Mesenchymal stem cell (in vitro differentiated cells and primary cell): ENCODE data around the gene SCLY.
"Not testable (repeated sequence)": the region's sequence is repeated elsewhere in the genome, so short reads cannot be mapped to it uniquely, and the experiment has no call there.

ENCODE experiments used
- DNase-seq: peaks from one replicate; pipeline ENCODE4 v3.0.0-alpha.2; 2013
- H2AFZ ChIP-seq: one replicate; pipeline ENCODE4 v1.6.1; 2013; ENCODE audit warnings: low read depth, mild to moderate bottlenecking, control low read depth, inconsistent platforms, low read length, moderate library complexity
- H2AK5ac ChIP-seq: 2 replicates; pipeline ENCODE4 v1.6.1; 2013; ENCODE audit warnings: low read length, moderate library complexity, mild to moderate bottlenecking, inconsistent platforms; ENCODE audit not compliant: severe bottlenecking
- H2BK120ac ChIP-seq: one replicate; pipeline ENCODE4 v1.6.1; 2013; ENCODE audit warnings: low read depth, mild to moderate bottlenecking, inconsistent platforms, low read length, moderate library complexity
- H2BK12ac ChIP-seq, 2 experiments: one replicate each; pipeline ENCODE4 v1.6.1; 2013; ENCODE audit warnings: inconsistent platforms in 2 of 2, low read length in 2 of 2, mild to moderate bottlenecking in 2 of 2, moderate library complexity in 2 of 2, control low read depth in 1 of 2
- H2BK15ac ChIP-seq: one replicate; pipeline ENCODE4 v1.6.1; 2013; ENCODE audit warnings: mild to moderate bottlenecking, low read depth, inconsistent platforms; ENCODE audit not compliant: poor library complexity, severe bottlenecking
- H2BK5ac ChIP-seq: 2 replicates; pipeline ENCODE4 v1.6.1; 2013; ENCODE audit warnings: low read depth, mild to moderate bottlenecking, low read length, control low read depth, inconsistent platforms; ENCODE audit not compliant: poor library complexity, severe bottlenecking
- H3K14ac ChIP-seq, 2 experiments: one replicate each; pipeline ENCODE4 v1.6.1; 2013; ENCODE audit warnings: inconsistent platforms in 2 of 2, low read length in 2 of 2, control low read depth in 1 of 2, mild to moderate bottlenecking in 1 of 2, moderate library complexity in 1 of 2
- H3K18ac ChIP-seq, 2 experiments: one replicate each; pipeline ENCODE4 v1.6.1; 2013; ENCODE audit warnings: inconsistent platforms in 2 of 2, low read length in 2 of 2, control low read depth in 1 of 2, low read depth in 1 of 2, mild to moderate bottlenecking in 1 of 2
- H3K23ac ChIP-seq, 2 experiments: one replicate each; pipeline ENCODE4 v1.6.1; 2013; ENCODE audit warnings: inconsistent platforms in 2 of 2, low read length in 2 of 2, mild to moderate bottlenecking in 2 of 2, moderate library complexity in 2 of 2, control low read depth in 1 of 2
- H3K27ac ChIP-seq: 2 replicates; pipeline ENCODE4 v1.5.1; 2013; ENCODE audit warnings: mild to moderate bottlenecking, moderate library complexity, low read length, control low read depth, inconsistent platforms; ENCODE audit not compliant: poor library complexity, severe bottlenecking
- H3K27me3 ChIP-seq, 2 experiments: 2 replicates each; pipeline versions ENCODE4 v1.6.1 to v1.7.0; 2013; ENCODE audit warnings: low read length in 2 of 2, mild to moderate bottlenecking in 2 of 2, moderate library complexity in 2 of 2, control low read depth in 1 of 2, inconsistent platforms in 1 of 2; ENCODE audit not compliant: control insufficient read depth in 1 of 2, insufficient read depth in 1 of 2
- H3K36me3 ChIP-seq, 2 experiments: 2 replicates each; pipeline versions ENCODE4 v1.6.1 to v1.7.0; 2013; ENCODE audit warnings: low read length in 2 of 2, control low read depth in 1 of 2, inconsistent platforms in 1 of 2, low read depth in 1 of 2, mild to moderate bottlenecking in 1 of 2; ENCODE audit not compliant: insufficient read depth in 2 of 2, control insufficient read depth in 1 of 2
- H3K4ac ChIP-seq, 2 experiments: one replicate each; pipeline ENCODE4 v1.6.1; 2013; ENCODE audit warnings: inconsistent platforms in 2 of 2, low read length in 2 of 2, mild to moderate bottlenecking in 2 of 2, moderate library complexity in 2 of 2, control low read depth in 1 of 2, low read depth in 1 of 2
- H3K4me1 ChIP-seq: 2 replicates; pipeline ENCODE4 v1.6.1; 2013; ENCODE audit warnings: low read depth, low read length, control low read depth; ENCODE audit not compliant: control insufficient read depth, insufficient read depth
- H3K4me2 ChIP-seq: 2 replicates; pipeline ENCODE4 v1.6.1; 2013; ENCODE audit warnings: low read length, mild to moderate bottlenecking, inconsistent platforms; ENCODE audit not compliant: poor library complexity, severe bottlenecking
- H3K4me3 ChIP-seq, 2 experiments: 2 replicates each; pipeline versions ENCODE4 v1.5.1 to v1.7.0; 2013; ENCODE audit warnings: low read length in 2 of 2, mild to moderate bottlenecking in 2 of 2, control low read depth in 1 of 2, low read depth in 1 of 2; ENCODE audit not compliant: insufficient read depth in 1 of 2
- H3K79me1 ChIP-seq: replicated peaks from 2 replicates; pipeline ENCODE4 v1.6.1; 2013; ENCODE audit warnings: mild to moderate bottlenecking, control low read depth, low read length, inconsistent platforms; ENCODE audit not compliant: poor library complexity, severe bottlenecking
- H3K9ac ChIP-seq: 2 replicates; pipeline ENCODE4 v1.7.0; 2013; ENCODE audit warnings: mild to moderate bottlenecking, low read length, moderate library complexity
- H3K9me3 ChIP-seq: 2 replicates; pipeline ENCODE4 v1.7.0; 2013; ENCODE audit warnings: mild to moderate bottlenecking, low read length; ENCODE audit not compliant: control insufficient read depth
- H4K8ac ChIP-seq: one replicate; pipeline ENCODE4 v1.6.1; 2013; ENCODE audit warnings: inconsistent platforms, mild to moderate bottlenecking, low read length, moderate library complexity
- H4K91ac ChIP-seq: one replicate; pipeline ENCODE4 v1.6.1; 2013; ENCODE audit warnings: mild to moderate bottlenecking, low read length, inconsistent platforms
- WGBS: methylation state at CpG from one replicate; pipeline ENCODE4 v1.1.7; 2013; ENCODE audit warnings: mixed read lengths; 5-methylcytosine and 5-hydroxymethylcytosine counted together

Gene SCLY

GRCh38 chr2:238032755-238033337, 28.0 kb upstream of the SCLY start:
- Histone ChIP-seq H2BK5ac (no peak overlapping the region), H2BK12ac (no peak overlapping the region), H2BK120ac (no peak overlapping the region), H2BK15ac (no peak overlapping the region), H2AFZ (no peak overlapping the region), H3K18ac (no peak overlapping the region), H4K91ac (no peak overlapping the region), H2AK5ac (no peak overlapping the region), H3K27me3 (no peaks in the 10 kb centered on the region), H3K9ac (no peak overlapping the region), H3K27ac (no peak overlapping the region), H3K23ac (no peak overlapping the region), H3K14ac (no peak overlapping the region), H3K4me3 (no peak overlapping the region), H3K4me2 (no peak overlapping the region), H3K36me3 (peaks cover 42 to 81% of the 10 kb centered on the region in 2 experiments), H3K4me1 (no peaks in the 10 kb centered on the region), H4K8ac (no peak overlapping the region), H3K79me1 (peaks cover 5% of the 10 kb centered on the region), H3K9me3 (no peaks in the 10 kb centered on the region), H3K4ac (no peak overlapping the region)
- 97% methylated on average over 3 of the region's 4 CpGs for WGBS
- DNase-seq, result no peak

GRCh38 chr2:238033991-238034390, 26.8 kb upstream of the SCLY start:
- H3K14ac ChIP-seq, H3K18ac ChIP-seq, DNase-seq, H3K9me3 ChIP-seq, H2AFZ ChIP-seq, H3K4me1 ChIP-seq, H4K8ac ChIP-seq, H3K9ac ChIP-seq, H3K4me3 ChIP-seq, H3K23ac ChIP-seq, H3K4me2 ChIP-seq, H2BK15ac ChIP-seq, H2BK120ac ChIP-seq, H3K27me3 ChIP-seq, H2BK12ac ChIP-seq, H4K91ac ChIP-seq, H3K4ac ChIP-seq, H3K27ac ChIP-seq, H2BK5ac ChIP-seq, H2AK5ac ChIP-seq, H3K79me1 ChIP-seq: not testable (repeated sequence)
- WGBS, result over 99% methylated on average over 9 of the region's 9 CpGs
- H3K36me3 ChIP-seq, result peaks cover 49 to 84% of the 10 kb centered on the region in 2 experiments

- H2BK15ac ChIP-seq, result no peak overlapping the region
- no peak overlapping the region for H3K4ac ChIP-seq
- no peak overlapping the region for H2AK5ac ChIP-seq
- H3K4me1 ChIP-seq, result peaks cover 5% of the 10 kb centered on the region
- no peak for DNase-seq
- WGBS, result 97% methylated on average over 8 of the region's 8 CpGs
- no peak overlapping the region for H3K27ac ChIP-seq
- H3K36me3 ChIP-seq, result peaks cover 65 to 86% of the 10 kb centered on the region in 2 experiments
- H3K79me1 ChIP-seq, result peaks cover 7% of the 10 kb centered on the region
- no peak overlapping the region for H3K14ac ChIP-seq
- no peak overlapping the region for H3K23ac ChIP-seq
- H4K91ac ChIP-seq, result no peak overlapping the region
- no peak overlapping the region for H3K9ac ChIP-seq
- no peaks in the 10 kb centered on the region for H3K9me3 ChIP-seq
- H2BK120ac ChIP-seq, result no peak overlapping the region
- no peaks in the 10 kb centered on the region for H3K27me3 ChIP-seq
- no peak overlapping the region for H3K4me2 ChIP-seq
- no peak overlapping the region for H4K8ac ChIP-seq
- no peak overlapping the region for H3K4me3 ChIP-seq
- no peak overlapping the region for H2BK5ac ChIP-seq
- H3K18ac ChIP-seq, result no peak overlapping the region
- no peak overlapping the region for H2BK12ac ChIP-seq
- H2AFZ ChIP-seq, result no peak overlapping the region
These were observed 22.6 kb upstream of the SCLY start for GRCh38 chr2:238038203-238038602.

GRCh38 chr2:238039151-238039550, 21.6 kb upstream of the SCLY start:
- peaks cover 4% of the 10 kb centered on the region for H3K79me1 ChIP-seq
- no peak overlapping the region for H4K8ac ChIP-seq
- H3K4me3 ChIP-seq, result no peak overlapping the region
- H2AK5ac ChIP-seq, result no peak overlapping the region
- no peak overlapping the region for H2BK15ac ChIP-seq
- no peak for DNase-seq
- H3K36me3 ChIP-seq, result peaks cover 68 to 89% of the 10 kb centered on the region in 2 experiments
- H3K27me3 ChIP-seq, result no peaks in the 10 kb centered on the region
- no peak overlapping the region for H3K14ac ChIP-seq
- no peaks in the 10 kb centered on the region for H3K9me3 ChIP-seq
- H3K4me2 ChIP-seq, result no peak overlapping the region
- no peak overlapping the region for H3K9ac ChIP-seq
- no peak overlapping the region for H2BK12ac ChIP-seq
- no peak overlapping the region for H2BK5ac ChIP-seq
- no peak overlapping the region for H2AFZ ChIP-seq
- H3K4me1 ChIP-seq, result peaks cover 5% of the 10 kb centered on the region
- no peak overlapping the region for H3K18ac ChIP-seq
- H4K91ac ChIP-seq, result no peak overlapping the region
- H3K27ac ChIP-seq, result no peak overlapping the region
- no peak overlapping the region for H3K23ac ChIP-seq
- over 99% methylated on average over 4 of the region's 6 CpGs for WGBS
- H2BK120ac ChIP-seq, result no peak overlapping the region
- H3K4ac ChIP-seq, result no peak overlapping the region
